Mesenteric fat pad (tissue), 1 donor: ENCODE measurements around the gene ADGRD2. TPM values are rescaled to one million over a fixed set of nuclear protein-coding genes. Genes with fewer than 3 reads are reported as not detected.

Experiments
- total RNA-seq: library from RNA; stranded (reverse); fragmentation: NEBNext Ultra II Directional; extraction: Animal tissue kit (Norgen Biotek cat#: 25700); gene quantifications from one replicate; pipeline ENCODE4 v1.2.1, GENCODE V29; 2021
- donor health status: DM: yes; HTN: yes; CAD: no.

The ADGRD2 gene
- total RNA-seq, 1 donor from 2014 or later = not detected

Other genes starting within 250 kb of the ADGRD2 start
- gene NEK6, start 192.5 kb upstream of the ADGRD2 start, total RNA-seq = 97.9 TPM
- gene PSMB7, start 35.0 kb upstream of the ADGRD2 start, total RNA-seq = 114 TPM
- gene NR5A1, start 56.9 kb downstream of the ADGRD2 start, total RNA-seq = not detected